ENCODE data around the gene CACNA2D4. TPM values are rescaled to one million over a fixed set of nuclear protein-coding genes. Genes with fewer than 3 reads are reported as not detected.

CACNA2D4 gene
- polyA plus RNA-seq, 3 donors from 2014 or later: 9.1 to 20.0 (median 9.6) TPM

- H3K4me3 Mint-ChIP-seq: peak overlapping the region in 2 of 5 donors; percentile 18 to 41
- H3K4me1 Mint-ChIP-seq: peaks cover 28 to 62% of the 10 kb centered on the region in 2 donors
- peak overlapping the region in 3 of 6 donors; percentile 61 to 78 (median 70) for H3K27ac Mint-ChIP-seq
- H3K27me3 Mint-ChIP-seq (ENCODE audit: low read depth in 3 of 3): peaks cover 0 to 5% (median 1%) of the 10 kb centered on the region in 3 donors
- DNase-seq: no peak
- no peaks in the 10 kb centered on the region for H3K9me3 Mint-ChIP-seq
- peaks cover 0 to 3% (median 0%) of the 10 kb centered on the region in 3 donors for H3K36me3 Mint-ChIP-seq
Observed at GRCh38 chr12:1807087-1807860, 111.2 kb downstream of the CACNA2D4 start.

DNA sequence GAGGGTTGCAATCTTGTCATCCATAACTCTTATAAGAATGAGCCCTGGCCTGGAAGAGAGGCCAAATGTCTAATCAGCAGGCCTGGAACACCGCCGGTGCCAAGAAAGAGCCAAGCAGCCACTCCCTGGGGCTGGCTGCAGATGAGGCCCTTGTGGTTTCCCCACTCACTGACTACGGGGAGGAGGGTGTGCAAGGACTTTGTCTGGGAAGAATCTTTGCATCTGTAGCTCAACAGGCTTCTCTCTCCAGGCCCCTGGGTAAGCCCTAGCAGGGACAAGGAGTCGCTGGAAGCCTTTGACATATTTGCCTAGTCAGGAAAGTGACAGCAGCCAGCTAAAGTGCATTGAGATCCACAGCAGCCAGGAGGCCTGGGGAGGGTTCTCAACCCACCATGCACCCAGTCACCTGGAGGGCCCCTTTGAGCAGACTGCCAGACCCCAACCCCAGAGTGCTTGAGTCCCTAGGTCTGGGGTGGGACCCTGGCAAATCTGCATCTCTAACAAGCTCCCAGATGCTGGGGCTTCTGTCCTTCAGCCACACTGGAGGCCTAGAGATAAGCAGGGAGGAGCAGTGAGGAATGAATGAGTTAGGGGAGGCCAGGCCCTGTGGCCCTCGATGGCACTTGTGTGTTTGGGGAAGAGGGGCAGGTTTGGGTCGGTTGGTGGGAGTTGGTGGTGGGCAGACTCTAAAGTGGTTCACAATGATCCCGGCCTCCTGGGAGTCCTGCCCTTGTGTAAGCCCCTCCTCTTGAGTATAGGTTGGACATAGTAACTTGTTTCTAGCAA, 112.0 kb downstream of the CACNA2D4 start:
- no peak for DNase-seq
- Mint-ChIP-seq H3K4me1 (peaks cover 28 to 54% of the 10 kb centered on the region in 2 donors), H3K4me3 (peak overlapping the region in 2 of 5 donors; percentile 18 to 41), H3K36me3 (peaks cover 0 to 3% (median 0%) of the 10 kb centered on the region in 3 donors), H3K9me3 (no peaks in the 10 kb centered on the region), H3K27me3 (ENCODE audit: low read depth in 3 of 3) (peaks cover 0 to 5% (median 0%) of the 10 kb centered on the region in 3 donors), H3K27ac (peak overlapping the region in 3 of 6 donors; percentile 50 to 70 (median 61))

DNA sequence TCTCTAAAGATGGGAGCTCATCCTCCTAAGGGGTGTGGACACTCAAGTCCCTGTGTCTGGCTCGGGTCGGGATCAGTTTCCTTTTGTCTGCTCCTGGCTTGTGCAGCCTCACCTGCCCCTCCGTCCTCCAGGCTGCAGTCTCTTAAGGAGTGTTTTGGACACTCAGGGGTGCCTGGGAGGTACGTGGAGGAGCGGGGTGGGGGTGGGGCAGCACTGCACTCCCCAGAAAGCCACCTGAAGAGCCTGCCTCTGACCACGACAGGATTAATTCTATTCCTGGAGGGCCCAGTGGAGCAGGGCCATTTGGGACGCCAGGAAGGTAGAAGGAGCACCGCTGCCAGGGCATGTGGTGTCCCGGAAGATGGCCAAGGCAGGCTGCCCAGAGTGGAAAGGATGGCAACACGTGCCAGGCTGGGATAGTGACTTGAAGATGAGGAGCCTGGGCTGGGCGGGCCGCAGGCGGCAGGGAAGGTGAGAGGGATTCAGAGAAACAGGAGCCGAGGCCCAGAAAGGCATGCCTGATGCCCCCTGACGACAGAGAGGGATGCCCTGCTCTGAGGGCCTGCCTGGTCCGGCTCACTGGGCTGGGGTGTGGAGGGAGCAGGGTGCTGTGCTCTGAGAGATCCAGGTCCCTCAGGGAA, 112.9 kb downstream of the CACNA2D4 start:
- Mint-ChIP-seq H3K36me3 (peaks cover 0 to 3% (median 0%) of the 10 kb centered on the region in 3 donors), H3K9me3 (no peaks in the 10 kb centered on the region), H3K4me1 (peaks cover 28 to 50% of the 10 kb centered on the region in 2 donors), H3K27me3 (ENCODE audit: low read depth in 3 of 3) (peaks cover 0 to 2% (median 2%) of the 10 kb centered on the region in 3 donors), H3K4me3 (no peak overlapping the region), H3K27ac (peak overlapping the region in 2 of 6 donors; percentile 55 to 73)
- no peak for DNase-seq

- H3K27ac Mint-ChIP-seq: peak overlapping the region; percentile 23 to 85 (median 68)
- H3K27me3 Mint-ChIP-seq (ENCODE audit: low read depth in 3 of 3): peaks cover 0 to 2% (median 2%) of the 10 kb centered on the region in 3 donors
- peaks cover 0 to 3% (median 0%) of the 10 kb centered on the region in 3 donors for H3K36me3 Mint-ChIP-seq
- peaks cover 28 to 42% of the 10 kb centered on the region in 2 donors for H3K4me1 Mint-ChIP-seq
- peak; percentile 75 to 81 (median 78) for DNase-seq
- peak overlapping the region in 3 of 5 donors; percentile 35 to 46 (median 43) for H3K4me3 Mint-ChIP-seq
- H3K9me3 Mint-ChIP-seq: no peaks in the 10 kb centered on the region
Observed at GRCh38 chr12:1804545-1805332, 113.7 kb downstream of the CACNA2D4 start.

DNA sequence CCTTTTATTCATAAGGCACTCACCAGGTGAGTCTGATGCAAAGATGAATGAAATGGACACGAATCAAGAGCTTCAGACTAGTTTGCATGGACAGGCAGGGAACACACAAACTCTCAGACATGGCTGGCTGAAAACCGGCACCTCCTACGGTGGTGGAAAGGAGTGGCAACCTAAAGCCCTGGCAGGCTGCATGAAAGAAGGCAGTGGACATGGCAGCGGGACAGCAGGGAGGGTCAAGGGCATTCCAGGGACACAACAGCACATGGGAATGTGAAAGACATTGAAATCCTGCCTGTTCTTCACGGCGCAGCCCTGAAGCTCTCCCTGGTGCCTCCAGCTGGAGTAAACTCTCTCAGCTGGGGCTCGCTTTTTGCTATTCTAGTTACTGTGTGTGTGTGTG, 114.7 kb downstream of the CACNA2D4 start:
- H3K9me3 Mint-ChIP-seq: no peaks in the 10 kb centered on the region
- peaks cover 20 to 32% of the 10 kb centered on the region in 2 donors for H3K4me1 Mint-ChIP-seq
- no peak for DNase-seq
- peaks cover 0 to 2% (median 2%) of the 10 kb centered on the region in 3 donors for H3K27me3 Mint-ChIP-seq (ENCODE audit: low read depth in 3 of 3)
- H3K27ac Mint-ChIP-seq: no peak overlapping the region
- H3K36me3 Mint-ChIP-seq: no peaks in the 10 kb centered on the region
- H3K4me3 Mint-ChIP-seq: no peak overlapping the region

DNA sequence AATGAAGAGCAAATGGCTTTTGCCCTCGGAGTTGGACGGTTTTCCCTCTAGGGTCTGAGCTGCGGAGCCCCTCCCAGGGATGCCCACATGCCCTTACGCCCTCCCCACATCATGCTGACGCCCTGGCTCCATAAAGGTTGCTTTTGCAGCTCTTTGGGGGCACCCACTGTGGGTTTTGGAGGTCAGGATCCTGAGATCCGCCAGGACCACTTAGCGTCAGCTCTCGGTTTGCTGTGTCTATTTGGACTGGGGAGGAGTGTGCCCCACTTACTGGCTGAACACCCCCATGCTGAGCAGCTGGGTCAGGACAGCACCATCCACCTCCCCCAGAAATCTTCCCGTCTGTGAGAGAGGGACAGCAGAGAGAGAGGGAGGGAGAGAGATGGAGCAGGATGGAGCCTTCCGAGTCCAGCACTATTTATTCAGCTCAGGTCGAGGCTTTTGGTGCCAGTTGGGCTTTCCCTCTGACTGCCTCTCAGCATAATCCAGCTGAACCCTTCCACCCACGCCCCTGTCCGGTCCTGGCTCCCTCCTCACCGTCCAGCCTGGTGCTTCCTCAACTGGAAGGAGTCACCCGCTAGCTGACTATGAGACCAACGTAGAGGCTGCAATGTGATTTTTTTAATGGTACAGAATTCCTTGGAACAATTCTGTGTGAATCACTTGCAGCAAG, 117.0 kb downstream of the CACNA2D4 start:
- H3K9me3 Mint-ChIP-seq: no peaks in the 10 kb centered on the region
- peaks cover 8 to 14% of the 10 kb centered on the region in 2 donors for H3K4me1 Mint-ChIP-seq
- no peak overlapping the region for H3K27ac Mint-ChIP-seq
- H3K4me3 Mint-ChIP-seq: no peak overlapping the region
- peaks cover 0 to 4% (median 0%) of the 10 kb centered on the region in 3 donors for H3K27me3 Mint-ChIP-seq (ENCODE audit: low read depth in 3 of 3)
- no peak for DNase-seq
- H3K36me3 Mint-ChIP-seq: no peaks in the 10 kb centered on the region

DNA sequence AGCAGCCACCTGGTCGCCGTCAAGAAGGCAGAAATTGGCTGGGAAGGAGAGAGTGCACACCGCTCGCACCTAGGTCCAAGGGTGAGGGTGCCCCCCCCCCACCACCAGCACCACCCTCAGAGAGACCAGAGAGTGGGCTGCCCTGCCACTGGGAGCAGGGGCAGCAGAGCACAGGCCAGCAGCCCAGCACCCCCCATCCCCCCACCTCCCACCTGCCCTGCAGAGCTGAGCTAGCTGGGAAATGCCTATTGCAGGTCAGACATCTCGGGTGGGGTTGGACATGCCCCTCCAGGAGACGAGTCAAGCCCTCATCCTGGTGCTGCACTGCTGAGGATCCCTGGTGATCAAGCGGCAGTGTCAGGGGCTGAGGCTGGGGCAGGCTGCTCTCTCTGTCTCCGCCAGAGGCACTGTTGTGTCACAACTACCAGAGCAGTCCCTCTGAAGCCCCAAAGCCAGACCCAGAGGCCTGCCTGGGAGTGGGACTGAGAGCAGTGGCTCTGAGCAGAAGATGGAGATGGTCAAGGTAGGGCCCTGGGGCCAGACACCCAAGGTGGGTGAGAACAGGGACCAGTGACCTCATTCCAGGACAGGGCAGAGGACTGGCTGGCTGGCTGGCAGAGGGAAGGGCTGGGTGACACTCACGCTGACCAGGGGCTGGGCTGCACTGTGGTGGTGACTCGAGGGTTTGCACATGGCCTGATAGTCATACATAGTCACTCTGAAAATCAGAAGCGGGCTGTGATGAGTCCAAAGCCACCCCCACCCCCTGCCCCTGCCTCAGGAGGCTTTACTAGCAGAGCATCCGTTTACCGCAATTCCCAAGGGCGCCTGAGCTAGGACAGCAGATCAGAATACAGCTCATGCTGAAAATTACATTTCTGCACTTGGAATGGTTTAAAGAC, 117.8 kb downstream of the CACNA2D4 start:
- Mint-ChIP-seq H3K36me3 (no peaks in the 10 kb centered on the region), H3K4me3 (no peak overlapping the region), H3K4me1 (peaks cover 14 to 16% of the 10 kb centered on the region in 2 donors), H3K27ac (no peak overlapping the region), H3K27me3 (ENCODE audit: low read depth in 3 of 3) (peaks cover 2 to 6% (median 2%) of the 10 kb centered on the region in 3 donors), H3K9me3 (no peaks in the 10 kb centered on the region)
- no peak for DNase-seq

GRCh38 chr12:1799882-1800400, 118.5 kb downstream of the CACNA2D4 start:
- peak overlapping the region in 1 of 5 donors; percentile 9 for H3K4me3 Mint-ChIP-seq
- peaks cover 2 to 6% (median 2%) of the 10 kb centered on the region in 3 donors for H3K27me3 Mint-ChIP-seq (ENCODE audit: low read depth in 3 of 3)
- peak overlapping the region in 1 of 6 donors; percentile 10 for H3K27ac Mint-ChIP-seq
- no peaks in the 10 kb centered on the region for H3K9me3 Mint-ChIP-seq
- H3K36me3 Mint-ChIP-seq: no peaks in the 10 kb centered on the region
- DNase-seq: no peak
- H3K4me1 Mint-ChIP-seq: peaks cover 15 to 18% of the 10 kb centered on the region in 2 donors

GRCh38 chr12:1799051-1799881, 119.2 kb downstream of the CACNA2D4 start:
- peaks cover 2 to 6% (median 2%) of the 10 kb centered on the region in 3 donors for H3K27me3 Mint-ChIP-seq (ENCODE audit: low read depth in 3 of 3)
- H3K36me3 Mint-ChIP-seq: no peaks in the 10 kb centered on the region
- H3K4me1 Mint-ChIP-seq: peaks cover 11% of the 10 kb centered on the region in 2 donors
- no peak for DNase-seq
- H3K27ac Mint-ChIP-seq: peak overlapping the region in 2 of 6 donors; percentile 10 to 35
- peak overlapping the region in 1 of 5 donors; percentile 9 for H3K4me3 Mint-ChIP-seq
- H3K9me3 Mint-ChIP-seq: no peaks in the 10 kb centered on the region

DNA sequence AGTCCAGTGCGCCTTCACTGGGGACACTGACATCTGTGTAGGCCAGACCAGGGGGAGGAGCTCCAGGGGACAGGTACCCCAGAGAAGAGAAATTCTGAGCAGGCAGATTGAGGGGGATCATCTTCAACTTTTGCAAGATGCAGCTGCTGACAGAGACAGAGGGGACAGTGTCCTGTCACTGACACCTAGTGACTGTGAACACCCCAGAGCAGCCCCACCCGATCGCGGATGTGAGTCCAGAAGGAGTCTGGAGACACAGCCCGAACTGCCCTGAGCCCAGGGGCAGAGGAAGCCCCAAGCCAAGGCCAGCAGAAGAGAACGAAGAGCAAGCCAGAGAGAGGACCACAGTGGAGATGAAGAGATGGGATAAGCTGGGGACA, 119.8 kb downstream of the CACNA2D4 start:
- H3K9me3 Mint-ChIP-seq: no peaks in the 10 kb centered on the region
- H3K27ac Mint-ChIP-seq: peak overlapping the region in 2 of 6 donors; percentile 55 to 84
- no peak overlapping the region for H3K4me3 Mint-ChIP-seq
- H3K36me3 Mint-ChIP-seq: no peaks in the 10 kb centered on the region
- peaks cover 2 to 6% (median 2%) of the 10 kb centered on the region in 3 donors for H3K27me3 Mint-ChIP-seq (ENCODE audit: low read depth in 3 of 3)
- no peak for DNase-seq
- H3K4me1 Mint-ChIP-seq: peaks cover 10% of the 10 kb centered on the region in 2 donors
